ENCODE data around the gene SULF2. TPM values are rescaled to one million over a fixed set of nuclear protein-coding genes. Genes with fewer than 3 reads are reported as not detected.

Gene SULF2
- total RNA-seq, 1 donor from 2014 or later, result 68.0 TPM

- DNase-seq, result no peak
Observed at GRCh38 chr20:47783828-47784598, 1.3 kb downstream of the SULF2 start.

GRCh38 chr20:47782920-47783552 lies 2.2 kb downstream of the SULF2 start:
- no peak for DNase-seq

- DNase-seq, result no peak
Observed at GRCh38 chr20:47782076-47782475, 3.2 kb downstream of the SULF2 start.

- peak; percentile 65 for DNase-seq
Observed at GRCh38 chr20:47781632-47782031, 3.6 kb downstream of the SULF2 start.

GRCh38 chr20:47780720-47781389 lies 4.4 kb downstream of the SULF2 start:
- no peak for DNase-seq

GRCh38 chr20:47778398-47779354 lies 6.6 kb downstream of the SULF2 start:
- DNase-seq, result no peak

GRCh38 chr20:47777220-47777619 lies 8.1 kb downstream of the SULF2 start:
- DNase-seq, result no peak

GRCh38 chr20:47776639-47777038 lies 8.6 kb downstream of the SULF2 start:
- DNase-seq, result no peak

- DNase-seq, result no peak
Observed at GRCh38 chr20:47775841-47776240, 9.4 kb downstream of the SULF2 start.

GRCh38 chr20:47775039-47775438 lies 10.2 kb downstream of the SULF2 start:
- DNase-seq, result no peak

- no peak for DNase-seq
Observed at GRCh38 chr20:47774131-47774777, 11.0 kb downstream of the SULF2 start.

GRCh38 chr20:47773371-47773786 lies 11.9 kb downstream of the SULF2 start:
- no peak for DNase-seq

- DNase-seq, result no peak
Observed at GRCh38 chr20:47770935-47771334, 14.3 kb downstream of the SULF2 start.

GRCh38 chr20:47768016-47768824 lies 17.1 kb downstream of the SULF2 start:
- no peak for DNase-seq

GRCh38 chr20:47765691-47766594 lies 19.3 kb downstream of the SULF2 start:
- DNase-seq, result peak; percentile 35

- DNase-seq, result no peak
Observed at GRCh38 chr20:47765271-47765670, 20.0 kb downstream of the SULF2 start.

- DNase-seq, result no peak
Observed at GRCh38 chr20:47764154-47764733, 21.0 kb downstream of the SULF2 start.

GRCh38 chr20:47762699-47763268 lies 22.5 kb downstream of the SULF2 start:
- no peak for DNase-seq
